Activated CD4-positive, alpha-beta T cell treated with anti-CD3 and anti-CD28 coated beads, Interleukin-2, Interleukin-6, amounts not matched to agents 100 ng/mL and 50 ng/mL, durations not matched to agents 16 hours and 8 hours (primary cell): ENCODE measurements around the gene RIMBP2.

ENCODE experiments used
- DNase-seq: peaks from one replicate; pipeline ENCODE4 v3.0.0-alpha.2; 2020

RIMBP2 gene

GRCh38 chr12:130350715-130351114, 365.4 kb downstream of the RIMBP2 start:
- no peak for DNase-seq

GRCh38 chr12:130347588-130347987, 368.5 kb downstream of the RIMBP2 start:
- DNase-seq = no peak
